ENCODE measurements around the gene MFRP. TPM values are rescaled to one million over a fixed set of nuclear protein-coding genes. Genes with fewer than 3 reads are reported as not detected.
A peak's percentile ranks its signal among the peaks of the same experiment; 100 is the strongest.

MFRP gene
- total RNA-seq, 1 donor from 2014 or later, result 2.9 TPM

GRCh38 chr11:119318240-119319135 lies 28.0 kb downstream of the MFRP start:
- DNase-seq (ENCODE audit: low spot score), result peak; percentile 65

- no peak for DNase-seq (ENCODE audit: low spot score)
Observed at GRCh38 chr11:119317592-119318239, 28.8 kb downstream of the MFRP start.

DNA sequence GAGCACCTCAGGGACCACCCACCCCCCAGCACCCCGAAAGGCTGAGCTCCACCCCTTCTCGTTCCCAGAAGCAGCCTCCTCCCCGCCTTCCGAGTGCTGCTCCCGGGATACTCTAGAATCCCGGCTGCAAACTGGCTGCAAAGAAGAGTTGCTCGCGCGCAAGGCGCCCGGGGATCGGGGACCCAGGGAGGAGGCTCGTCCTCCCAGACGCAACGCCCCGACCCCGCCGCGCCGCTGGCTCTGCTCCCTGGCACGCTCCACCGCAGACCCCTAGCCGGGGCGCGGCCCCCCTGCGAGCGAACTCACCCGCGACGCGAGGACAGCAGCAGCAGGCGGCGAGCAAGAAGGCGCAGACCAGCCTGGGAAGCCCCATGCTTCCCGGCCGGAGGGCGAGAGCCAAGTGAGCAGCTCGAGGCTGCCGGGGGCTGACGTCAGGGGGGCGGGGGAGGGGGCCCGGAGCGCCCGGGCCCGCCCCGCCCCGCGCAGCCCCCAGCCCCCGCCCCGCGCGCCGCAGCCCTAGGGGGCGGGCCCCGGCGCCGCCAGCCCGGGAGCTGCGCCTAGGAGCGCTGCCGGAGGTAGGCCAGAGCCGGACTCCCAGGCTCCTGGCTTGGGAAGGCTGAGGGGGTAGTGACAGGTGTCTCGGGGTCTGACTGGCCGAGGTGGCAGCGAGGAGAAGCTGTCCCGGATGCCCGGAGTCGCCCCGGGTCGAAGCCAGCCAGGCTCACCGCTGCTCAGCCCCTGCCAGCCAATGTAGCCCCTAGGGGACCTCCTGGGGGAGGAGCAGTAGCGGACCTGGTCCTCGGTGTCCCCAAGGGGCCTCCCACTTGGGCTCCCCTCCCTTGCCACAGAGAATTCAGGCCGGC lies 29.5 kb downstream of the MFRP start, which contains the start of gene MCAM:
MCAM (minus strand) TSS at position 402 of the 863 bp plus-strand sequence; CDS start at position 373, 29 bp downstream.
- peak; percentile 50 for DNase-seq (ENCODE audit: low spot score)

- peak; percentile 51 for DNase-seq (ENCODE audit: low spot score)
Observed at GRCh38 chr11:119316016-119316728, 30.3 kb downstream of the MFRP start.

DNA sequence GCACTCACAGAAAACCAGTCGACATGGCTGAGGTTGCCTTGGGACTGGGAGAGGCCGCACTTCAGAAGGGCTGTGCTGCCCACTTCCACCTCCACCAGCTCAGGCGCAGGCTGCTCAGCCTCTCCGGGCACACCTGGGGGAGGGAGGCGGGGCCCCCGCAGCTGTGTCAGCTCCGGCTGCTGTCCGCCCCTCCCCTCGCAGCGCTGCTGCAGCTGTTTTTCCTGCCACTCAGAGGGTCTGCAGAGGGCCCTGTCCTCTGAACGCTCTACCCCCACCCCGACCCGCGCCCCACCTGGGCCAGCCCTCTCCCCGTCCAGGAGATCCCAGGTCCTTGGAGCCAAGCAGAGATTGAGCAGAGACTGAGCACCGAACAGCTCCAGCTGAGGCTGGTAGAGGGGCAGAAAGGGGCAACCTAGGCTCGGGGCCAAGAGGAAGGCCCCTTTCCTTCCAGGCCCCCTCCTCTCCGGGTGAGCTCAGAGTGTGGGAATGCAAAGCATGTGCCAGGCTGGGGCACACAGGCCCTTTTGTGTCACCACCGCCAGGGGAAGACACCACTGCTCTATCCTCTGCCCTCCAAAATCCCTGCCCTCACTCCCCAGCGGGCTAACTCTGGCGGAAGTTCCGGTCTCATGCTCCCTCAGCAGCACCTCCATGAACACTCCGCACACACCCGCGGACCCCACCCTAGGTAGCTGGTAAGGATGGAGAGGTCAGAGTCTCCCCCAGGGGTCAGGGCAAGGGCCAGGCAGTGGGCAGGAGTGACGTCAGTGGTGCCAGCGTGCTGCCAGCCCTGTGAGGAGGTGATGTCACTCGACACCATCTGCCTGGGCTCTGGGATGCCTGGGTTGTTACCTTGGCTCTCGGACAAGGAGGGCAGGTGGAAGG lies 31.1 kb downstream of the MFRP start:
- peak; percentile 52 for DNase-seq (ENCODE audit: low spot score)

DNA sequence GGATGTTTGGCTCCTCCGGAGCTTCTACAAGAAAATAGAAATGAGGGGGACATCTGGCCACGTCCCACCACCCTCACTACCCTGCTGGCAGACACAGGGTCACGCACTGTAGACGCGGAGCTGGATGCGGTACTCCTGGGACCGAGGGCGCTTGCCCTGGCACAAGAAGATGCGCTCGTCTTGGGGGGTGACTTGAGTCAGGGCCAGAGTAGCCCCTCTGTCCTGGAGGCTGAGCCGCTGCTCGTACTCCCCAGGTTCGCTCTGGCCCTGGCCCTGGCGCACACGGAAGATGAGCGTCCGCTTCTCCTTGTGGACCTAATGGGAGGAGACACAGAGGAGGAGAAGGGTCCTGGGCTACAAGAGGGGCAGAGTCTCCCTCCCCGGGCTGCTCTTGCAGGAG lies 31.8 kb downstream of the MFRP start:
- DNase-seq (ENCODE audit: low spot score), result no peak

DNA sequence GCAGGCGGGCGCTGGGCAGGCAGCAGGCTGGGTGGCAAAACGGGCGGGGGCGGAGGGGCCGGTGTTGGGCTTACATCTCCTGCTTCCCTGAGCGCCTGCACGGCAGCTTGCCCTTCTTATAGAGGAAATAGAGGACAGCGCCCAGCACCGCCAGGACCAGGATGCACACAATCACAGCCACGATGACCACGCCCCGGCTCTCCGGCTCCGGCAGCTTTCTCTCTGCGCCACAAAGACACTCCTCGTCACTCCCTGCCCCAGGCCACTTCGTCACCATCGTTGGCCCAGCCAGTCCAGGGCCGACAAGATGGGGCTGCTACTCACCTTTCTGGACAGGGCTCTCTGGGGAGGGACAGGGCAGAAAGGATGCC lies 35.8 kb downstream of the MFRP start:
- DNase-seq (ENCODE audit: low spot score), result no peak

GRCh38 chr11:119309953-119310681 lies 36.4 kb downstream of the MFRP start:
- no peak for DNase-seq (ENCODE audit: low spot score)

- no peak for DNase-seq (ENCODE audit: low spot score)
Observed at GRCh38 chr11:119309411-119309810, 37.1 kb downstream of the MFRP start.

DNA sequence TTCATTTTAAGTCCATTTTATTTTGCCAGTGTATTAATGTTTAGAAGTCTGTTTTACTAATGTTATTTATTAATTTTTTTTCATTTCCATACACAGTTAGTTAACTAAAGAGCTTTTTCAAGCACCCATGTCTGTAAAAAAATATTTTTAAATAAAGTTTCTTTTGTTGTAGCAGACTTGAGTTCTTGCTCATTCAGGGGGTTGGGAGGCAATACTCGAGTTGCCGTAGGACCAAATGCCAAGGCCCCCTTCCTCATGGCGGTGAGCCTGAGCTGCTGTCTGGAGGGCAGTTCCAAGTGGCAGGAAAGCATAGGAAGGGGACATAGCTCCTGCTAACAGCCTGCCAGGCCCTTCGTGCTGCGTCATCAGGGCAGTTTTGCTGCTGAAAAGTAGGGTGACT lies 38.5 kb downstream of the MFRP start:
- no peak for DNase-seq (ENCODE audit: low spot score)

GRCh38 chr11:119307219-119307618 lies 39.3 kb downstream of the MFRP start:
- DNase-seq (ENCODE audit: low spot score), result no peak

DNA sequence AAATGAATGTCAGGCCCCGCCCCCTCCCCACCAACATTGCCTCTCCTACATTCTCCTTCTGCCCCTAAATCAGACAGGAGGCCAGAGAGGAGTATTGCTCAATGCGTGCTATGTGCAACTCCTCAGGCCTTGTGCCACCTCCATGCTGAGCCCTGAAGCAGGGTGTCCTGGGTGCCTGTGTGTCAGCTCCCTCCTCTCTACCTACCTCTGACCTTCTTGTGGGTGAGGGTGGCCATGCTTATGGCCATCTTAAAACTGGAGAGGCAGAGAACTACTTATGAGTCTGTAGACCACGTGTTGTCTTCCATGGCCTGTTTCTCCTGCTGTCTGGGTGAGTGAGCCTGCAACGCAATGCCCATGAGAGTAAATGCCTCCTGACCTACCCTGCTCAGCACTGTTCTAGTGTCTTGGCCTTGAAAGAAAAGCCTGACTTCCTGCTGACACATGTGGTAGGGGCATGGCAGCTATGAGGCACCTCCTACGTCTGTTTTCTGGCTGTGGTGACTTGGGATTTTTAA lies 40.1 kb downstream of the MFRP start:
- DNase-seq (ENCODE audit: low spot score), result no peak

- no peak for DNase-seq (ENCODE audit: low spot score)
Observed at GRCh38 chr11:119305556-119306372, 40.7 kb downstream of the MFRP start.

- DNase-seq (ENCODE audit: low spot score), result no peak
Observed at GRCh38 chr11:119303227-119303718, 43.2 kb downstream of the MFRP start.

- no peak for DNase-seq (ENCODE audit: low spot score)
Observed at GRCh38 chr11:119300198-119300964, 46.1 kb downstream of the MFRP start.

DNA sequence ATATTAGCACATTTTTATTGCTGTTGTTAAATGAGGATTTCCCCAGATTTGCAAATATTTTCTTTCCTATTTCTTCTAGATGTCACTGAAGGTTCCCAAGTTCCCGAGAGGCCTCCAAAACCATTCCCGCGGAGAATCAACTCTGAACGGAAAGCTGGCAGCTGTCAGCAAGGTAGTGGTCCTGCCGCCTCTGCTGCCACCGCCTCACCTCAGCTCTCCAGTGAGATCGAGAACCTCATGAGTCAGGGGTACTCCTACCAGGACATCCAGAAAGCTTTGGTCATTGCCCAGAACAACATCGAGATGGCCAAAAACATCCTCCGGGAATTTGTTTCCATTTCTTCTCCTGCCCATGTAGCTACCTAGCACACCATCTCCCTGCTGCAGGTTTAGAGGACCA lies 47.1 kb downstream of the MFRP start:
- DNase-seq (ENCODE audit: low spot score), result no peak

DNA sequence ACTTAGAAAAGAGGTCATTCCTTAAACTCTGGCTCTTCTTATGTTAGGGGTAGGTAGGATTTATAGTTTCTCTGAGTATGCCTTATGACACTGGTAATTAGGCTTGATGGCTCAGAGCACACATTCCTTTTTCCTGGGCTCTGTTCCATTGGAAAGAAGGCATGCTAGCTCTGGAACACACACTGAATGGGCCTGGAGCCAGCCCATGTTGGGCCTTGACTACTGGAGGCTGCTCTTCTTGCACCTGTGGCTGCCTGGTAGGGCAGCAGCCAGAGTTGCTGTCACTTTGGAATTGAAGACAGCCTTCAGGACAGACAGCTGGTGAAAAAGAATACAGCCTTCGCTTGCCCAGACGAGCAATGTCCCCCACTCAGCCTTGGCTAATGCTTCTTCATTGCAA lies 47.8 kb downstream of the MFRP start:
- DNase-seq (ENCODE audit: low spot score), result no peak

- DNase-seq (ENCODE audit: low spot score), result no peak
Observed at GRCh38 chr11:119297938-119298337, 48.6 kb downstream of the MFRP start.
